Measurements from ENCODE around the gene HDAC5.

The HDAC5 gene

GRCh38 chr17:44119062-44119461, 4.4 kb downstream of the HDAC5 start:
- Histone ChIP-seq H3K27ac (peak overlapping the region; percentile 20), H3K36me3 (peaks cover 52% of the 10 kb centered on the region), H3K9me3 (ENCODE audit: severe bottlenecking) (no peaks in the 10 kb centered on the region), H3K4me3 (ENCODE audit: low read depth, low read length) (no peak overlapping the region), H3K27me3 (ENCODE audit: insufficient read depth, low read depth, severe bottlenecking) (no peaks in the 10 kb centered on the region)
- no peak for DNase-seq
- no peak for TF ChIP-seq CTCF (IDR thresholded peaks at IDR 0.05; ENCODE audit: low read depth, low read length)

- peak overlapping the region; percentile 8 for H3K27ac ChIP-seq
- H3K9me3 ChIP-seq (ENCODE audit: severe bottlenecking), result no peaks in the 10 kb centered on the region
Measured at GRCh38 chr17:44118427-44119050, 4.9 kb downstream of the HDAC5 start.

GRCh38 chr17:44117351-44117750, 6.1 kb downstream of the HDAC5 start:
- DNase-seq, result no peak
- no peaks in the 10 kb centered on the region for H3K27me3 ChIP-seq (ENCODE audit: insufficient read depth, low read depth, severe bottlenecking)
- no peak overlapping the region for H3K4me3 ChIP-seq (ENCODE audit: low read depth, low read length)
- no peak overlapping the region for H3K27ac ChIP-seq
- peaks cover 69% of the 10 kb centered on the region for H3K36me3 ChIP-seq
- H3K9me3 ChIP-seq (ENCODE audit: severe bottlenecking), result no peaks in the 10 kb centered on the region
- no peak for TF ChIP-seq CTCF (IDR thresholded peaks at IDR 0.05; ENCODE audit: low read depth, low read length)

More at GRCh38 chr17:44118427-44119050, 4.9 kb downstream of the HDAC5 start:
- H3K4me3 ChIP-seq (ENCODE audit: low read depth, low read length), result no peak overlapping the region
- 0 out of 2 replicates have a peak, but pooled peaks have one; percentile 19 for TF ChIP-seq CTCF (IDR thresholded peaks at IDR 0.05; ENCODE audit: low read depth, low read length)
- peaks cover 57% of the 10 kb centered on the region for H3K36me3 ChIP-seq
- no peaks in the 10 kb centered on the region for H3K27me3 ChIP-seq (ENCODE audit: insufficient read depth, low read depth, severe bottlenecking)
- peak; percentile 86 for DNase-seq

GRCh38 chr17:44115585-44116415, 7.6 kb downstream of the HDAC5 start:
- Histone ChIP-seq H3K27ac (peak overlapping the region; percentile 19), H3K9me3 (ENCODE audit: severe bottlenecking) (no peaks in the 10 kb centered on the region), H3K36me3 (peaks cover 74% of the 10 kb centered on the region), H3K27me3 (ENCODE audit: insufficient read depth, low read depth, severe bottlenecking) (no peaks in the 10 kb centered on the region), H3K4me3 (ENCODE audit: low read depth, low read length) (no peak overlapping the region)
- DNase-seq, result peak; percentile 86
- peak; percentile 90 for TF ChIP-seq CTCF (IDR thresholded peaks at IDR 0.05; ENCODE audit: low read depth, low read length)

GRCh38 chr17:44113868-44114840, 9.3 kb downstream of the HDAC5 start:
- Histone ChIP-seq H3K36me3 (peaks cover 79% of the 10 kb centered on the region), H3K4me3 (ENCODE audit: low read depth, low read length) (no peak overlapping the region), H3K27me3 (ENCODE audit: insufficient read depth, low read depth, severe bottlenecking) (no peaks in the 10 kb centered on the region), H3K9me3 (ENCODE audit: severe bottlenecking) (no peaks in the 10 kb centered on the region), H3K27ac (no peak overlapping the region; the same call in 1 of the 2 replicates)
- no peak for TF ChIP-seq CTCF (IDR thresholded peaks at IDR 0.05; ENCODE audit: low read depth, low read length)
- no peak for DNase-seq

Measured in WERI-Rb-1 (cell line).